A673 (cell line): Measurements from ENCODE around the gene CCNL1.

Experiments
- EZH2 ChIP-seq: fragments of 200-600 bp; sonication (generic); IDR thresholded peaks from 2 replicates; pipeline ENCODE4 v1.6.1; 2017; ENCODE audit warnings: borderline replicate concordance, low read depth, mild to moderate bottlenecking, mixed read lengths, antibody characterized with exemption, low read length; ENCODE audit not compliant: poor library complexity, severe bottlenecking
- TF ChIP-seq, protein P1 (sequence below): fragments of 300-800, 200-600 bp; sonication (generic); conservative IDR thresholded peaks from 2 replicates; pipeline ENCODE4 v1.5.1; 2017; ENCODE audit warnings: low read depth, mild to moderate bottlenecking, antibody characterized with exemption, low read length, moderate library complexity, mixed read lengths

- TF ChIP-seq, protein P1, sequence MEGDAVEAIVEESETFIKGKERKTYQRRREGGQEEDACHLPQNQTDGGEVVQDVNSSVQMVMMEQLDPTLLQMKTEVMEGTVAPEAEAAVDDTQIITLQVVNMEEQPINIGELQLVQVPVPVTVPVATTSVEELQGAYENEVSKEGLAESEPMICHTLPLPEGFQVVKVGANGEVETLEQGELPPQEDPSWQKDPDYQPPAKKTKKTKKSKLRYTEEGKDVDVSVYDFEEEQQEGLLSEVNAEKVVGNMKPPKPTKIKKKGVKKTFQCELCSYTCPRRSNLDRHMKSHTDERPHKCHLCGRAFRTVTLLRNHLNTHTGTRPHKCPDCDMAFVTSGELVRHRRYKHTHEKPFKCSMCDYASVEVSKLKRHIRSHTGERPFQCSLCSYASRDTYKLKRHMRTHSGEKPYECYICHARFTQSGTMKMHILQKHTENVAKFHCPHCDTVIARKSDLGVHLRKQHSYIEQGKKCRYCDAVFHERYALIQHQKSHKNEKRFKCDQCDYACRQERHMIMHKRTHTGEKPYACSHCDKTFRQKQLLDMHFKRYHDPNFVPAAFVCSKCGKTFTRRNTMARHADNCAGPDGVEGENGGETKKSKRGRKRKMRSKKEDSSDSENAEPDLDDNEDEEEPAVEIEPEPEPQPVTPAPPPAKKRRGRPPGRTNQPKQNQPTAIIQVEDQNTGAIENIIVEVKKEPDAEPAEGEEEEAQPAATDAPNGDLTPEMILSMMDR = no peak
- TF ChIP-seq EZH2 = no peak
These were observed 48.4 kb downstream of the CCNL1 start for GRCh38 chr3:157111518-157111917.
